HepG2 (cell line): ENCODE data around the gene CES2. TPM values are rescaled to one million over a fixed set of nuclear protein-coding genes. Genes with fewer than 3 reads are reported as not detected.

Experiments
- ATF2 ChIP-seq: sonication (generic); formaldehyde crosslinking; IDR thresholded peaks from 2 replicates; pipeline ENCODE4 v1.4.0; 2020; ENCODE audit warnings: missing genetic modification reagents
- CEBPG ChIP-seq: IDR thresholded peaks from 2 replicates; pipeline ENCODE4 v1.6.1; 2016
- ESRRA ChIP-seq: sonication (generic); formaldehyde crosslinking; IDR thresholded peaks from 2 replicates; pipeline ENCODE4 v1.5.1; 2020; ENCODE audit warnings: mild to moderate bottlenecking, low read depth, missing genetic modification reagents
- HHEX ChIP-seq: IDR thresholded peaks from 2 replicates; pipeline ENCODE4 v1.6.1; 2016; ENCODE audit warnings: control low read depth
- HNRNPLL ChIP-seq: fragments of 200-400 bp; formaldehyde crosslinking; IDR thresholded peaks from 2 replicates; pipeline ENCODE4 v1.6.1; 2017; ENCODE audit warnings: mild to moderate bottlenecking, low read depth, low read length; ENCODE audit not compliant: poor library complexity, severe bottlenecking
- HOXA7 ChIP-seq: sonication (generic); formaldehyde crosslinking; IDR thresholded peaks from 2 replicates; pipeline ENCODE4 v1.8.1; 2022; ENCODE audit warnings: mild to moderate bottlenecking, missing genetic modification reagents, moderate library complexity
- HOXD1 ChIP-seq: sonication (generic); formaldehyde crosslinking; IDR thresholded peaks from 2 replicates; pipeline ENCODE4 v1.5.0; 2020; ENCODE audit warnings: missing genetic modification reagents
- LCORL ChIP-seq, 2 experiments: fragments of 450-650 bp in 1 of 2; sonication (generic) in 1 of 2; formaldehyde crosslinking in 1 of 2; IDR thresholded peaks; 2 replicates each; pipeline versions ENCODE4 v1.5.0 to v1.6.1; 2017 to 2020; ENCODE audit warnings: antibody characterized with exemption in 1 of 2, missing genetic modification reagents in 1 of 2
- MAF1 ChIP-seq: sonication (generic); formaldehyde crosslinking; IDR thresholded peaks from 2 replicates; pipeline ENCODE4 v1.5.0; 2020; ENCODE audit warnings: missing genetic modification reagents, borderline replicate concordance
- MED8 ChIP-seq: sonication (generic); formaldehyde crosslinking; IDR thresholded peaks from 2 replicates; pipeline ENCODE4 v1.8.1; 2023; ENCODE audit warnings: mild to moderate bottlenecking, missing genetic modification reagents; ENCODE audit not compliant: insufficient replicate concordance
- MIER3 ChIP-seq: IDR thresholded peaks from 2 replicates; pipeline ENCODE4 v1.6.1; 2016; ENCODE audit warnings: missing compliant biosample characterization, borderline replicate concordance
- NKX3-1 ChIP-seq: sonication (generic); formaldehyde crosslinking; IDR thresholded peaks from 2 replicates; pipeline ENCODE4 v1.5.0; 2020; ENCODE audit warnings: missing genetic modification reagents
- POGZ ChIP-seq: sonication (generic); formaldehyde crosslinking; IDR thresholded peaks from 2 replicates; pipeline ENCODE4 v1.4.0; 2020; ENCODE audit warnings: mild to moderate bottlenecking, missing genetic modification reagents
- PRDM15 ChIP-seq: sonication (generic); formaldehyde crosslinking; IDR thresholded peaks from 2 replicates; pipeline ENCODE4 v1.4.0; 2020; ENCODE audit warnings: missing genetic modification reagents
- RARA ChIP-seq: IDR thresholded peaks from 2 replicates; pipeline ENCODE4 v1.6.1; 2016; ENCODE audit warnings: missing genetic modification reagents, missing compliant biosample characterization
- RXRA ChIP-seq: sonication (generic); formaldehyde crosslinking; IDR thresholded peaks from 2 replicates; pipeline ENCODE4 v1.5.1; 2020; ENCODE audit warnings: missing genetic modification reagents
- ZNF121 ChIP-seq: sonication (generic); formaldehyde crosslinking; IDR thresholded peaks from 2 replicates; pipeline ENCODE4 v1.5.0; 2020; ENCODE audit warnings: mild to moderate bottlenecking, missing genetic modification reagents
- ZNF235 ChIP-seq: sonication (generic); formaldehyde crosslinking; IDR thresholded peaks from 2 replicates; pipeline ENCODE4 v1.8.1; 2023; ENCODE audit warnings: mild to moderate bottlenecking, missing genetic modification reagents, borderline replicate concordance
- ZNF383 ChIP-seq: sonication (generic); formaldehyde crosslinking; IDR thresholded peaks from 2 replicates; pipeline ENCODE4 v1.4.0; 2020; ENCODE audit warnings: missing genetic modification reagents, mild to moderate bottlenecking, borderline replicate concordance
- ZSCAN5A ChIP-seq: sonication (generic); formaldehyde crosslinking; IDR thresholded peaks from 2 replicates; pipeline ENCODE4 v1.8.0; 2022; ENCODE audit warnings: mild to moderate bottlenecking, missing genetic modification reagents, borderline replicate concordance
- polyA plus RNA-seq, 8 experiments: library from polyadenylated mRNA; depleted of rRNA in 3 of 8; stranded (reverse) in 7 of 8; unstranded in 1 of 8; fragments of >200 nt; fragmentation: Illumina TruSeq in 4 of 8; extraction: Trizol in 4 of 8; gene quantifications; 2 replicates each; pipeline versions ENCODE4 v1.2.1 to v1.2.3, GENCODE V29; 2011 to 2016; ENCODE audit warnings: low read depth in 4 of 8, missing spikeins in 1 of 8, mixed read lengths in 1 of 8; ENCODE audit not compliant: insufficient read depth in 1 of 8
- total RNA-seq, 5 experiments: library from RNA; depleted of rRNA; stranded (reverse); fragments of >200 nt; fragmentation: Illumina TruSeq; extraction: Trizol; gene quantifications; 2 replicates each; pipeline ENCODE4 v1.2.3, GENCODE V29; 2016; ENCODE audit warnings: low read depth in 1 of 5
- TF ChIP-seq, protein P1 (sequence below): sonication (generic); formaldehyde crosslinking; IDR thresholded peaks from 2 replicates; pipeline ENCODE4 v1.4.0; 2020; ENCODE audit warnings: missing genetic modification reagents

CES2 gene
- total and polyA plus RNA-seq, 2 of the 13 experiments (the other 11 are each of a cell fraction or from before 2014, with no cell fraction given), result 50.6 to 63.8 TPM

- peak; percentile 4; the same call in 1 of the 2 replicates for TF ChIP-seq ZSCAN5A (CRISPR knock-in tag)
- peak; percentile 69 for TF ChIP-seq LCORL (IDR thresholded peaks at IDR 0.05)
- peak; percentile 78 for TF ChIP-seq LCORL (CRISPR knock-in tag; IDR thresholded peaks at IDR 0.05)
- TF ChIP-seq, protein P1, sequence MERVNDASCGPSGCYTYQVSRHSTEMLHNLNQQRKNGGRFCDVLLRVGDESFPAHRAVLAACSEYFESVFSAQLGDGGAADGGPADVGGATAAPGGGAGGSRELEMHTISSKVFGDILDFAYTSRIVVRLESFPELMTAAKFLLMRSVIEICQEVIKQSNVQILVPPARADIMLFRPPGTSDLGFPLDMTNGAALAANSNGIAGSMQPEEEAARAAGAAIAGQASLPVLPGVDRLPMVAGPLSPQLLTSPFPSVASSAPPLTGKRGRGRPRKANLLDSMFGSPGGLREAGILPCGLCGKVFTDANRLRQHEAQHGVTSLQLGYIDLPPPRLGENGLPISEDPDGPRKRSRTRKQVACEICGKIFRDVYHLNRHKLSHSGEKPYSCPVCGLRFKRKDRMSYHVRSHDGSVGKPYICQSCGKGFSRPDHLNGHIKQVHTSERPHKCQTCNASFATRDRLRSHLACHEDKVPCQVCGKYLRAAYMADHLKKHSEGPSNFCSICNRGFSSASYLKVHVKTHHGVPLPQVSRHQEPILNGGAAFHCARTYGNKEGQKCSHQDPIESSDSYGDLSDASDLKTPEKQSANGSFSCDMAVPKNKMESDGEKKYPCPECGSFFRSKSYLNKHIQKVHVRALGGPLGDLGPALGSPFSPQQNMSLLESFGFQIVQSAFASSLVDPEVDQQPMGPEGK (CRISPR knock-in tag), result peak; percentile 78
- TF ChIP-seq ESRRA (CRISPR knock-in tag), result 0 out of 2 replicates have a peak, but pooled peaks have one; percentile 17
- peak; percentile 80 for TF ChIP-seq MAF1 (CRISPR knock-in tag)
- TF ChIP-seq POGZ (CRISPR knock-in tag), result peak; percentile 64
- peak; percentile 33 for TF ChIP-seq MED8
- peak; percentile 59; the same call in 1 of the 2 replicates for TF ChIP-seq HHEX (CRISPR knock-in tag)
- no peak; the same call in 1 of the 2 replicates for TF ChIP-seq PRDM15 (CRISPR knock-in tag)
- TF ChIP-seq HOXA7 (CRISPR knock-in tag), result no peak
- peak; percentile 84; the same call in 1 of the 2 replicates for TF ChIP-seq MIER3 (CRISPR knock-in tag)
- TF ChIP-seq ZNF383 (CRISPR knock-in tag), result peak; percentile 88; the same call in 1 of the 2 replicates
- no peak for TF ChIP-seq ZNF235 (CRISPR knock-in tag)
- peak; percentile 79 for TF ChIP-seq ATF2 (CRISPR knock-in tag)
- no peak for TF ChIP-seq HNRNPLL
- peak; percentile 94 for TF ChIP-seq RXRA
- no peak for TF ChIP-seq HOXD1 (CRISPR knock-in tag)
- TF ChIP-seq CEBPG, result peak; percentile 71; the same call in 1 of the 2 replicates
- no peak for TF ChIP-seq NKX3-1 (CRISPR knock-in tag)
- TF ChIP-seq RARA, result peak; percentile 98
- TF ChIP-seq ZNF121, result no peak
Measured at GRCh38 chr16:66905633-66906539, 29.4 kb upstream of the CES2 start (continued).
